WERI-Rb-1 (cell line): ENCODE measurements around the gene ARHGEF17.
A peak's percentile ranks its signal among the peaks of the same experiment; 100 is the strongest.

Source experiments
- DNase-seq: peaks from one replicate; pipeline ENCODE4 v3.0.0-alpha.2; 2020
- H3K27ac ChIP-seq: fragments of 250-450 bp; sonication (Bioruptor Pico); 2 replicates; pipeline ENCODE4 v1.5.1; 2020; ENCODE audit warnings: mild to moderate bottlenecking, moderate library complexity
- H3K27me3 ChIP-seq: fragments of 250-450 bp; sonication (Bioruptor Pico); 2 replicates; pipeline ENCODE4 v1.5.1; 2021; ENCODE audit warnings: mild to moderate bottlenecking, low read depth, moderate library complexity; ENCODE audit not compliant: insufficient read depth, severe bottlenecking
- H3K36me3 ChIP-seq: fragments of 250-450 bp; sonication (Bioruptor Pico); 2 replicates; pipeline ENCODE4 v1.5.1; 2020; ENCODE audit warnings: mild to moderate bottlenecking, moderate library complexity
- H3K4me3 ChIP-seq: 2 replicates; pipeline ENCODE4 v1.5.1; 2011; ENCODE audit warnings: low read depth, mild to moderate bottlenecking, control low read depth, low read length
- H3K9me3 ChIP-seq: fragments of 250-450 bp; sonication (Bioruptor Pico); 2 replicates; pipeline ENCODE4 v1.5.1; 2021; ENCODE audit warnings: mild to moderate bottlenecking, moderate library complexity; ENCODE audit not compliant: severe bottlenecking
- CTCF ChIP-seq: IDR thresholded peaks from 2 replicates; pipeline ENCODE4 v1.5.1; 2011; ENCODE audit warnings: low read depth, mild to moderate bottlenecking, control low read depth, inconsistent platforms, low read length

The ARHGEF17 gene

DNA sequence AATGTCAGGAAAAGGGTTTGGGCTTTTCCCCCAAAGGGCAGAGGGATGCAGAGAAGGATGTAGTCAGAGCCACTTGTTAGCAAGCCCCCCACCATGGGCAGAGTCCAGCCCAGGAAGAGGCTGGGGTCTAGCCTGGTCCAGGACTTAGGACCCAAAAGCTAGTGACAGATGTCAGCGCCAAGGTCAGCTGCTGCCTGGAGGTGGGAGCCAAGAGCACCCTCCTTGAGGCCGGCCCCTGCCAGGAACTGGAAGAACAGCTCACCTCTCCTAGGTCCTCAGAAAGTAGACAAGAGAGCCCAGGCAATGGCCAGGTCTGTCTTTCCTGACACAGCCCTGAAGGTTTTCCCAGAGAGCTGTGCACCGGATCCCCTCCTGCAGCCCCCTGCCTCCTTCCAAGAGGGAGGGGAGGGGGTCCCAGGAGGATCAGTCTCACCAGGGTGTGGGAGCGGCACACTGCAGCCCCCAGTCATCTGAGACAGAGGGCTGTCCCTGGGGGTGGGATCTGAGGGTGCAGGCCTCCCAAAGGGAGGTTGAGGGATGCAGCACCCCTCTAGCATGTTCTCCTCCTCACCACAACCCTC, 14.6 kb upstream of the ARHGEF17 start:
- DNase-seq, result no peak
- Histone ChIP-seq H3K27me3 (no peaks in the 10 kb centered on the region), H3K4me3 (no peak overlapping the region), H3K27ac (no peak overlapping the region), H3K36me3 (no peaks in the 10 kb centered on the region), H3K9me3 (no peaks in the 10 kb centered on the region)
- TF ChIP-seq CTCF, result no peak

DNA sequence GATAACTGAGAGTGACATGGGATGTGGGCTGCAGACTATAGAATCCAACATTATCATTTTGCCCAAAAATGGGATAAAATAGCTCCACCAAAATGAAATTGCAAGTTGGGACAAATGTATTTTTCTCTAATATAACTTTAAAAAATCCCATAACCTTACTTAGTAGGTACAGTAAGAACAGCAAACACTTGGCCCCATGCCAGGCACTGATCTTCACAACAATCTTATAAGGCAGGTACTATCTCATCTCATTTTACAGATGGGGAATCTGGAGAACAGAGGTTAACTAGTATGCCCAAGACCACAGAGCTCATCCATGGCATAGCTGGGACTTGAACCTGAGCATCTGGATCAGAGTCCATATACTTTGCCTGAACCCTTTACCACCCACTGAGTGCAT, 13.5 kb upstream of the ARHGEF17 start:
- no peaks in the 10 kb centered on the region for H3K9me3 ChIP-seq
- H3K27me3 ChIP-seq, result no peaks in the 10 kb centered on the region
- H3K36me3 ChIP-seq, result no peaks in the 10 kb centered on the region
- TF ChIP-seq CTCF, result no peak
- no peak overlapping the region for H3K4me3 ChIP-seq
- no peak for DNase-seq
- H3K27ac ChIP-seq, result no peak overlapping the region

- peak; percentile 82 for DNase-seq
- Histone ChIP-seq H3K36me3 (no peaks in the 10 kb centered on the region), H3K27me3 (no peaks in the 10 kb centered on the region), H3K9me3 (no peaks in the 10 kb centered on the region), H3K27ac (no peak overlapping the region), H3K4me3 (no peak overlapping the region)
- TF ChIP-seq CTCF, result peak; percentile 97
These were observed 12.7 kb upstream of the ARHGEF17 start for GRCh38 chr11:73295241-73295995.

DNA sequence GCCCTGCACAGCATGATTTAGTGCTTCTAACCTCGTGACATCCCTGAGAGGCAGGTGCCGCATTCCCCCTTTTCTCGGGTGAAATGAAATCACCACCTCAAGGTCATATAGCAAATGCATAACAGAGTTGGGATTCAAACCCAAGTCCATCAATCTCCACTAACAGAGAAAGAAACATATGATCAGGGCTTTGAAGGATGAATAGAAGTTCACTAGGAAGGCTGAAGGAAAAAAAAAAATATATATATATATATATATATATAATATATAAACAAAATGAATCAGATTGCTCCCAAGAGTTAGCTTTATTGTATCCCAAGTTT, 12.1 kb upstream of the ARHGEF17 start:
- no peak for TF ChIP-seq CTCF
- H3K27ac ChIP-seq, result no peak overlapping the region
- H3K27me3 ChIP-seq, result no peaks in the 10 kb centered on the region
- no peak for DNase-seq
- no peak overlapping the region for H3K4me3 ChIP-seq
- no peaks in the 10 kb centered on the region for H3K9me3 ChIP-seq
- H3K36me3 ChIP-seq, result no peaks in the 10 kb centered on the region

GRCh38 chr11:73296501-73297230, 11.4 kb upstream of the ARHGEF17 start:
- H3K4me3 ChIP-seq, result no peak overlapping the region
- no peak for DNase-seq

More at GRCh38 chr11:73296501-73297230, 11.4 kb upstream of the ARHGEF17 start:
- no peaks in the 10 kb centered on the region for H3K36me3 ChIP-seq
- TF ChIP-seq CTCF, result no peak
- H3K27ac ChIP-seq, result no peak overlapping the region
- H3K27me3 ChIP-seq, result no peaks in the 10 kb centered on the region
- no peaks in the 10 kb centered on the region for H3K9me3 ChIP-seq
